SHP77 treated with DMSO at 0.1 percent for 48 hours (cell line): Measurements from ENCODE around the gene TTC4.
A peak's percentile ranks its signal among the peaks of the same experiment; 100 is the strongest.
"Not testable (repeated sequence)": the region's sequence is repeated elsewhere in the genome, so short reads cannot be mapped to it uniquely, and the experiment has no call there.

Experiments
- DNase-seq: peaks from one replicate; lab custom pipeline; 2025; lab: John Stamatoyannopoulos, UW

The TTC4 gene

GRCh38 chr1:54750596-54750995, 34.9 kb downstream of the TTC4 start:
- no peak for DNase-seq

- DNase-seq, result no peak
Measured at GRCh38 chr1:54751426-54751825, 35.8 kb downstream of the TTC4 start.

GRCh38 chr1:54754045-54754444, 38.4 kb downstream of the TTC4 start:
- DNase-seq, result no peak

- DNase-seq, result no peak
Measured at GRCh38 chr1:54754486-54755285, 39.0 kb downstream of the TTC4 start.

- no peak for DNase-seq
Measured at GRCh38 chr1:54757833-54758232, 42.2 kb downstream of the TTC4 start.

- no peak for DNase-seq
Measured at GRCh38 chr1:54758678-54759348, 43.2 kb downstream of the TTC4 start.

GRCh38 chr1:54763816-54764132, 48.1 kb downstream of the TTC4 start:
- DNase-seq, result no peak

- peak; percentile 98 for DNase-seq
Measured at GRCh38 chr1:54764133-54764921, 48.7 kb downstream of the TTC4 start, which contains the start of gene PARS2. PARS2 (minus strand) TSS chr1:54764523; CDS start chr1:54759161, 5,362 bp downstream.

- DNase-seq, result no peak
Measured at GRCh38 chr1:54764922-54765561, 49.4 kb downstream of the TTC4 start.

GRCh38 chr1:54766726-54767125, 51.1 kb downstream of the TTC4 start:
- DNase-seq, result no peak

- DNase-seq, result no peak
Measured at GRCh38 chr1:54767526-54767925, 51.9 kb downstream of the TTC4 start.

- no peak for DNase-seq
Measured at GRCh38 chr1:54768093-54768492, 52.4 kb downstream of the TTC4 start.

GRCh38 chr1:54772951-54773350, 57.3 kb downstream of the TTC4 start:
- no peak for DNase-seq

GRCh38 chr1:54774820-54775498, 59.3 kb downstream of the TTC4 start:
- peak; percentile 24 for DNase-seq

- not testable (repeated sequence) for DNase-seq
Measured at GRCh38 chr1:54775828-54776721, 60.4 kb downstream of the TTC4 start.

- no peak for DNase-seq
Measured at GRCh38 chr1:54777011-54777410, 61.4 kb downstream of the TTC4 start.

- no peak for DNase-seq
Measured at GRCh38 chr1:54777431-54777830, 61.8 kb downstream of the TTC4 start.

GRCh38 chr1:54781023-54781723, 65.5 kb downstream of the TTC4 start:
- DNase-seq, result no peak

GRCh38 chr1:54782156-54782555, 66.5 kb downstream of the TTC4 start:
- DNase-seq, result no peak

- no peak for DNase-seq
Measured at GRCh38 chr1:54782588-54782987, 66.9 kb downstream of the TTC4 start.
